ENCODE measurements around the gene NTRK2. TPM values are rescaled to one million over a fixed set of nuclear protein-coding genes. Genes with fewer than 3 reads are reported as not detected.

NTRK2 gene
- total RNA-seq, 1 experiment from 2014 or later = not detected

- no peak for DNase-seq
- H3K4me3 ChIP-seq = no peak overlapping the region
Measured at GRCh38 chr9:84929068-84929467, 259.5 kb downstream of the NTRK2 start.

GRCh38 chr9:84932915-84933527, 263.5 kb downstream of the NTRK2 start:
- Histone ChIP-seq H3K4me3 (no peak overlapping the region), H3K36me3 (no peaks in the 10 kb centered on the region), H3K9me3 (replicated peaks) (no peaks in the 10 kb centered on the region), H3K27me3 (peaks cover 7% of the 10 kb centered on the region), H3K4me1 (no peaks in the 10 kb centered on the region), H3K27ac (no peak overlapping the region)
- no peak for DNase-seq

More at GRCh38 chr9:84929068-84929467, 259.5 kb downstream of the NTRK2 start:
- Histone ChIP-seq H3K27ac (no peak overlapping the region), H3K4me1 (no peaks in the 10 kb centered on the region), H3K36me3 (no peaks in the 10 kb centered on the region), H3K27me3 (peaks cover 10% of the 10 kb centered on the region), H3K9me3 (replicated peaks) (no peaks in the 10 kb centered on the region)

GRCh38 chr9:84935528-84936117, 266.1 kb downstream of the NTRK2 start:
- Histone ChIP-seq H3K4me1 (no peaks in the 10 kb centered on the region), H3K27me3 (peaks cover 7% of the 10 kb centered on the region; the same call in 1 of the 2 replicates), H3K36me3 (no peaks in the 10 kb centered on the region), H3K27ac (no peak overlapping the region), H3K9me3 (replicated peaks) (no peaks in the 10 kb centered on the region), H3K4me3 (no peak overlapping the region)
- DNase-seq = no peak

- H3K9me3 ChIP-seq (replicated peaks) = no peaks in the 10 kb centered on the region
- H3K4me1 ChIP-seq = no peaks in the 10 kb centered on the region
- H3K4me3 ChIP-seq = no peak overlapping the region
- H3K27ac ChIP-seq = no peak overlapping the region
- no peaks in the 10 kb centered on the region for H3K36me3 ChIP-seq
- no peak for DNase-seq
- peaks cover 7% of the 10 kb centered on the region; the same call in 1 of the 2 replicates for H3K27me3 ChIP-seq
Measured at GRCh38 chr9:84937180-84937579, 267.7 kb downstream of the NTRK2 start.

- DNase-seq = no peak
- Histone ChIP-seq H3K36me3 (no peaks in the 10 kb centered on the region), H3K4me3 (no peak overlapping the region), H3K4me1 (no peaks in the 10 kb centered on the region), H3K27me3 (peaks cover 7% of the 10 kb centered on the region; the same call in 1 of the 2 replicates), H3K9me3 (replicated peaks) (no peaks in the 10 kb centered on the region), H3K27ac (no peak overlapping the region)
Measured at GRCh38 chr9:84937581-84937980, 268.1 kb downstream of the NTRK2 start.

- Histone ChIP-seq H3K27me3 (no peaks in the 10 kb centered on the region), H3K36me3 (no peaks in the 10 kb centered on the region), H3K4me1 (no peaks in the 10 kb centered on the region), H3K9me3 (replicated peaks) (no peaks in the 10 kb centered on the region), H3K27ac (no peak overlapping the region), H3K4me3 (no peak overlapping the region)
- DNase-seq = no peak
Measured at GRCh38 chr9:84939774-84940173, 270.2 kb downstream of the NTRK2 start.

- no peaks in the 10 kb centered on the region for H3K27me3 ChIP-seq
Measured at GRCh38 chr9:84940294-84940693, 270.8 kb downstream of the NTRK2 start.

GRCh38 chr9:84941792-84942191, 272.3 kb downstream of the NTRK2 start:
- Histone ChIP-seq H3K4me1 (no peaks in the 10 kb centered on the region), H3K36me3 (no peaks in the 10 kb centered on the region), H3K27ac (no peak overlapping the region), H3K9me3 (replicated peaks) (no peaks in the 10 kb centered on the region), H3K27me3 (no peaks in the 10 kb centered on the region), H3K4me3 (no peak overlapping the region)
- no peak for DNase-seq

More at GRCh38 chr9:84940294-84940693, 270.8 kb downstream of the NTRK2 start:
- H3K9me3 ChIP-seq (replicated peaks) = no peaks in the 10 kb centered on the region
- DNase-seq = no peak
- no peaks in the 10 kb centered on the region for H3K36me3 ChIP-seq
- H3K27ac ChIP-seq = no peak overlapping the region
- no peaks in the 10 kb centered on the region for H3K4me1 ChIP-seq
- H3K4me3 ChIP-seq = no peak overlapping the region

GRCh38 chr9:84943482-84944050, 274.0 kb downstream of the NTRK2 start:
- Histone ChIP-seq H3K4me3 (no peak overlapping the region), H3K36me3 (no peaks in the 10 kb centered on the region), H3K27me3 (no peaks in the 10 kb centered on the region; the same call in 1 of the 2 replicates), H3K27ac (no peak overlapping the region), H3K4me1 (no peaks in the 10 kb centered on the region), H3K9me3 (replicated peaks) (no peaks in the 10 kb centered on the region)
- DNase-seq = no peak

GRCh38 chr9:84945878-84946538, 276.5 kb downstream of the NTRK2 start:
- DNase-seq = no peak
- Histone ChIP-seq H3K4me3 (no peak overlapping the region), H3K27me3 (no peaks in the 10 kb centered on the region; the same call in 1 of the 2 replicates), H3K4me1 (no peaks in the 10 kb centered on the region), H3K36me3 (no peaks in the 10 kb centered on the region), H3K27ac (no peak overlapping the region), H3K9me3 (replicated peaks) (no peaks in the 10 kb centered on the region)

- H3K27ac ChIP-seq = no peak overlapping the region
- DNase-seq = no peak
Measured at GRCh38 chr9:84947412-84947972, 278.0 kb downstream of the NTRK2 start.

GRCh38 chr9:84949258-84949657, 279.7 kb downstream of the NTRK2 start:
- no peak overlapping the region for H3K27ac ChIP-seq
- H3K27me3 ChIP-seq = peaks cover 7% of the 10 kb centered on the region; the same call in 1 of the 2 replicates
- DNase-seq = no peak
- no peaks in the 10 kb centered on the region for H3K36me3 ChIP-seq
- no peaks in the 10 kb centered on the region for H3K9me3 ChIP-seq (replicated peaks)
- peaks cover 3% of the 10 kb centered on the region; the same call in 1 of the 2 replicates for H3K4me1 ChIP-seq
- H3K4me3 ChIP-seq = no peak overlapping the region

More at GRCh38 chr9:84947412-84947972, 278.0 kb downstream of the NTRK2 start:
- H3K4me1 ChIP-seq = no peaks in the 10 kb centered on the region
- no peaks in the 10 kb centered on the region for H3K36me3 ChIP-seq
- no peaks in the 10 kb centered on the region for H3K9me3 ChIP-seq (replicated peaks)
- H3K4me3 ChIP-seq = no peak overlapping the region
- H3K27me3 ChIP-seq = no peaks in the 10 kb centered on the region; the same call in 1 of the 2 replicates

GRCh38 chr9:84949971-84950370, 280.4 kb downstream of the NTRK2 start:
- no peak for DNase-seq
- Histone ChIP-seq H3K27me3 (peaks cover 7% of the 10 kb centered on the region; the same call in 1 of the 2 replicates), H3K27ac (no peak overlapping the region), H3K9me3 (replicated peaks) (no peaks in the 10 kb centered on the region), H3K4me1 (peaks cover 3% of the 10 kb centered on the region; the same call in 1 of the 2 replicates), H3K36me3 (no peaks in the 10 kb centered on the region), H3K4me3 (no peak overlapping the region)

- no peak overlapping the region for H3K27ac ChIP-seq
- no peaks in the 10 kb centered on the region for H3K36me3 ChIP-seq
- DNase-seq = no peak
Measured at GRCh38 chr9:84950879-84951811, 281.6 kb downstream of the NTRK2 start.

More at GRCh38 chr9:84950879-84951811, 281.6 kb downstream of the NTRK2 start:
- H3K4me3 ChIP-seq = no peak overlapping the region
- peaks cover 7% of the 10 kb centered on the region; the same call in 1 of the 2 replicates for H3K27me3 ChIP-seq
- H3K9me3 ChIP-seq (replicated peaks) = no peaks in the 10 kb centered on the region
- H3K4me1 ChIP-seq = peaks cover 3% of the 10 kb centered on the region; the same call in 1 of the 2 replicates

Measured in SJCRH30 (cell line).